ENCODE results near the gene MRPS34.

DNA sequence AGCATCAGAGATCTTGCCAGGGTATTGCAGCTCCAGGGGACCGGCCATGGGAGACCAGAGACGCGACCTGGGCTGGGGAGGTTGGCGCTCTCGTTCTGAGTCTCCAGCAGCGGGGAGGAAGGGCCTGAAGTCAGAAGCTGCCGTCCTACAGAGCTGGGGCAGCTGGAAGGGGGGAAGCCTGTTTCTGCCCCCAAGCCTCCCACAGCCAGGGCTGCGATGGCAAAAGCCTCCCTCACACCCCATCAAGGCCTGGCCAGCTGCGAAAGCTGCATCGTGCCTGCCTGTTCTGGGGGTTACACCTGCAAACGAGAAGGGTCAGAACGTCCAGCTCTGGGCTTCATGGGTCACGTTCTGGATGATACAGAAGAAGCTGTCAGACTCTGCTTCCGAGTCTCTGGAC is 40.9 kb downstream of the MRPS34 start:
- TF ChIP-seq CTCF (IDR thresholded peaks at IDR 0.05) (no peak), POLR2A (IDR thresholded peaks at IDR 0.05) (no peak), EP300 (IDR thresholded peaks at IDR 0.05) (no peak)
